PC-3 (cell line): ENCODE measurements around the gene CTNNA2. TPM values are rescaled to one million over a fixed set of nuclear protein-coding genes. Genes with fewer than 3 reads are reported as not detected.

Experiments
- ATAC-seq: fragments of 200-7000 bp; cut with Tn5 transposase; 2 replicates; pipeline ENCODE4 v1.9.1; 2020; ENCODE audit warnings: mild to moderate bottlenecking, moderate library complexity
- BruUV-seq: library from RNA; stranded (reverse); fragments of 400-500 nt; replicated peaks from 2 replicates; lab custom pipeline; 2021; lab: Mats Ljungman, UMichigan
- CTCF ChIA-PET: fragments of 300-600 bp; sonication (Branson Sonifier 250); formaldehyde crosslinking; loops from one replicate; lab custom pipeline; 2022; ENCODE audit warnings: antibody characterized with exemption; lab: Charles Lee
- POLR2A ChIA-PET: fragments of 300-600 bp; sonication (Branson Sonifier 250); formaldehyde crosslinking; loops from one replicate; lab custom pipeline; 2022; ENCODE audit warnings: antibody characterized with exemption; ENCODE audit not compliant: unreplicated experiment; lab: Charles Lee
- DNase-seq: peaks from one replicate; pipeline ENCODE4 v3.0.0-alpha.2; 2015
- H2AFZ ChIP-seq: fragments of 300-600 bp; sonication (generic); 2 replicates; pipeline ENCODE4 v1.6.0; 2016; ENCODE audit warnings: antibody characterized with exemption, low read length
- H3F3A ChIP-seq: fragments of 300-600 bp; sonication (generic); one replicate; pipeline ENCODE4 v1.6.0; 2017; ENCODE audit warnings: antibody characterized with exemption, low read length, control low read depth, mild to moderate bottlenecking; ENCODE audit not compliant: unreplicated experiment
- H3K27ac ChIP-seq: fragments of 300-600 bp; sonication (generic); 2 replicates; pipeline ENCODE4 v1.5.1; 2016; ENCODE audit warnings: mild to moderate bottlenecking, low read length
- H3K27me3 ChIP-seq: fragments of 300-600 bp; sonication (generic); 2 replicates; pipeline ENCODE4 v1.6.1; 2016; ENCODE audit warnings: low read length, mixed read lengths
- H3K36me3 ChIP-seq: fragments of 300-600 bp; sonication (generic); 2 replicates; pipeline ENCODE4 v1.6.1; 2016; ENCODE audit warnings: low read depth, mixed run types, low read length, mixed read lengths
- H3K4me1 ChIP-seq: fragments of 300-600 bp; sonication (generic); 2 replicates; pipeline ENCODE4 v1.5.1; 2016; ENCODE audit warnings: low read length; ENCODE audit not compliant: insufficient read depth
- H3K4me2 ChIP-seq: fragments of 300-600 bp; sonication (generic); 2 replicates; pipeline ENCODE4 v1.6.0; 2016; ENCODE audit warnings: low read length
- H3K4me3 ChIP-seq: fragments of 300-600 bp; sonication (generic); 2 replicates; pipeline ENCODE4 v1.5.1; 2016; ENCODE audit warnings: mild to moderate bottlenecking, low read length, mixed read lengths
- H3K79me2 ChIP-seq: fragments of 300-600 bp; sonication (generic); 2 replicates; pipeline ENCODE4 v1.6.1; 2017; ENCODE audit warnings: low read length, mixed read lengths
- H3K9ac ChIP-seq: fragments of 300-600 bp; sonication (generic); 2 replicates; pipeline ENCODE4 v1.6.0; 2016; ENCODE audit warnings: mild to moderate bottlenecking, low read length
- H3K9me2 ChIP-seq: fragments of 300-600 bp; sonication (generic); replicated peaks from 2 replicates; pipeline ENCODE4 v1.6.1; 2016; ENCODE audit warnings: mixed run types, low read length, mixed read lengths
- H3K9me3 ChIP-seq: fragments of 300-600 bp; sonication (generic); 2 replicates; pipeline ENCODE4 v1.6.1; 2016; ENCODE audit warnings: low read length, mixed read lengths
- H4K20me1 ChIP-seq: fragments of 300-600 bp; sonication (generic); 2 replicates; pipeline ENCODE4 v1.6.1; 2016; ENCODE audit warnings: low read length, mixed read lengths
- CTCF ChIP-seq: fragments of 300-600 bp; sonication (generic); conservative IDR thresholded peaks from 2 replicates; pipeline ENCODE4 v1.5.1; 2017; ENCODE audit warnings: antibody characterized with exemption, low read depth, mild to moderate bottlenecking, low read length
- EZH2 ChIP-seq: fragments of 300-600 bp; sonication (generic); IDR thresholded peaks from one replicate; pipeline ENCODE4 v1.6.1; 2017; ENCODE audit warnings: antibody characterized with exemption, mild to moderate bottlenecking, low read length; ENCODE audit not compliant: unreplicated experiment
- EZH2phosphoT487 ChIP-seq: fragments of 300-600 bp; sonication (generic); IDR thresholded peaks from 2 replicates; pipeline ENCODE4 v1.6.1; 2018; ENCODE audit warnings: mild to moderate bottlenecking, antibody characterized with exemption, low read length, borderline replicate concordance
- intact Hi-C: fragments of 100-400 bp; cut with micrococcal nuclease; formaldehyde crosslinking; loops from 2 replicates; pipeline ENCODE4 v1.9.0; 2023
- total RNA-seq: library from RNA; depleted of rRNA; stranded (reverse); fragments of >200 nt; gene quantifications from 2 replicates; pipeline ENCODE4 v1.2.3, GENCODE V29; 2014

The CTNNA2 gene
- total RNA-seq, 1 experiment from 2014 or later = not detected

- no peak overlapping the region for H2AFZ ChIP-seq
- H4K20me1 ChIP-seq = no peaks in the 10 kb centered on the region
- ATAC-seq (no peak), DNase-seq (no peak)
- ChIA-PET POLR2A (no interaction called here), CTCF (no interaction called here)
- no peaks in the 10 kb centered on the region for H3F3A ChIP-seq
- no peak for TF ChIP-seq CTCF
- H3K36me3 ChIP-seq = no peaks in the 10 kb centered on the region
- no peaks in the 10 kb centered on the region for H3K27me3 ChIP-seq
- BruUV-seq = no TSS peak
- no peaks in the 10 kb centered on the region for H3K9me3 ChIP-seq
- no peak overlapping the region for H3K9ac ChIP-seq
- no peaks in the 10 kb centered on the region for H3K4me1 ChIP-seq
- no peak overlapping the region for H3K4me2 ChIP-seq
- no peak overlapping the region for H3K4me3 ChIP-seq
- no peak overlapping the region for H3K27ac ChIP-seq
- intact Hi-C loops = no loop called here
- H3K9me2 ChIP-seq = no peaks in the 10 kb centered on the region
- no peaks in the 10 kb centered on the region for H3K79me2 ChIP-seq
Observed at GRCh38 chr2:80242355-80242910, 729.6 kb downstream of the CTNNA2 start.

GRCh38 chr2:80244905-80245584, 732.2 kb downstream of the CTNNA2 start:
- H3K9me2 ChIP-seq = no peaks in the 10 kb centered on the region
- ChIA-PET CTCF (no interaction called here), POLR2A (no interaction called here)
- H3K4me3 ChIP-seq = no peak overlapping the region
- DNase-seq (no peak), ATAC-seq (no peak)
- no peaks in the 10 kb centered on the region for H3K4me1 ChIP-seq
- intact Hi-C loops = no loop called here
- H3F3A ChIP-seq = no peaks in the 10 kb centered on the region
- TF ChIP-seq EZH2phosphoT487 (no peak), CTCF (no peak), EZH2 (no peak)
- no TSS peak for BruUV-seq
- no peaks in the 10 kb centered on the region for H4K20me1 ChIP-seq
- H2AFZ ChIP-seq = no peak overlapping the region
- H3K79me2 ChIP-seq = no peaks in the 10 kb centered on the region
- H3K27me3 ChIP-seq = no peaks in the 10 kb centered on the region
- no peak overlapping the region for H3K4me2 ChIP-seq
- H3K27ac ChIP-seq = no peak overlapping the region
- H3K36me3 ChIP-seq = no peaks in the 10 kb centered on the region
- H3K9ac ChIP-seq = no peak overlapping the region
- H3K9me3 ChIP-seq = no peaks in the 10 kb centered on the region

GRCh38 chr2:80246534-80246933, 733.7 kb downstream of the CTNNA2 start:
- POLR2A ChIA-PET = no interaction called here
- Histone ChIP-seq H3K79me2 (no peaks in the 10 kb centered on the region), H3K27me3 (no peaks in the 10 kb centered on the region), H3K36me3 (no peaks in the 10 kb centered on the region), H3K4me1 (no peaks in the 10 kb centered on the region), H3K4me2 (no peak overlapping the region), H3F3A (no peaks in the 10 kb centered on the region), H3K27ac (no peak overlapping the region), H4K20me1 (no peaks in the 10 kb centered on the region), H2AFZ (no peak overlapping the region), H3K9me2 (no peaks in the 10 kb centered on the region), H3K9ac (no peak overlapping the region), H3K4me3 (no peak overlapping the region), H3K9me3 (no peaks in the 10 kb centered on the region)
- no TSS peak for BruUV-seq
- no peak for TF ChIP-seq EZH2
- no peak for TF ChIP-seq CTCF
- TF ChIP-seq EZH2phosphoT487 = no peak
- intact Hi-C loops = no loop called here
- no peak for DNase-seq
- no peak for ATAC-seq
- CTCF ChIA-PET = no interaction called here
